AG09309 (cell line): ENCODE results near the gene DNAH3.

Experiments used
- DNase-seq: peaks from one replicate; pipeline ENCODE4 v3.0.0-alpha.2; 2010; ENCODE audit warnings: low read depth
- H3K4me3 ChIP-seq: 2 replicates; pipeline ENCODE4 v1.5.1; 2011; ENCODE audit warnings: mild to moderate bottlenecking, low read depth, low read length, moderate library complexity; ENCODE audit not compliant: control insufficient read depth
- TF ChIP-seq, protein P1 (sequence below): IDR thresholded peaks from 2 replicates; pipeline ENCODE4 v1.5.1; 2011; ENCODE audit warnings: mild to moderate bottlenecking, low read depth, low read length, inconsistent platforms; ENCODE audit not compliant: insufficient read depth, control insufficient read depth; ENCODE audit errors: missing control alignments

Gene DNAH3

DNA sequence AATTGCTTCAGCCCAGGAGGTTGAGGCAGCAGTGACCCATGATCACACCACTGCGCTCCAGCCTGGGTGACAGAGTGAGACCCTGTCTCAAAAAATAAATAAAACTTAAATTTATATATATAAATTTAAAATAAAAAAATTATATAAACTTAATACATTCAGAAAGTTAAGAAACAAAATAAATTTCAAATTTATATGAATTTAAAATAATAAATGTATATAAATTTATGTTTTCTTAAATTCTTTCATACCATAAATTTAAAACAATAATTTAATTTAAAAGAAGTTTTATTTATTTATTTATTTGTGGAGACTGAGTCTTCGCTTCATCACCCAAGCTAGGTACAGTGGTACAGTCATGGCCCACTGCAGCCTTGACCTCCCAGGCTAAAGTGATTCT lies 229.8 kb downstream of the DNAH3 start:
- no peak overlapping the region for H3K4me3 ChIP-seq
- no peak for DNase-seq
- TF ChIP-seq, protein P1, sequence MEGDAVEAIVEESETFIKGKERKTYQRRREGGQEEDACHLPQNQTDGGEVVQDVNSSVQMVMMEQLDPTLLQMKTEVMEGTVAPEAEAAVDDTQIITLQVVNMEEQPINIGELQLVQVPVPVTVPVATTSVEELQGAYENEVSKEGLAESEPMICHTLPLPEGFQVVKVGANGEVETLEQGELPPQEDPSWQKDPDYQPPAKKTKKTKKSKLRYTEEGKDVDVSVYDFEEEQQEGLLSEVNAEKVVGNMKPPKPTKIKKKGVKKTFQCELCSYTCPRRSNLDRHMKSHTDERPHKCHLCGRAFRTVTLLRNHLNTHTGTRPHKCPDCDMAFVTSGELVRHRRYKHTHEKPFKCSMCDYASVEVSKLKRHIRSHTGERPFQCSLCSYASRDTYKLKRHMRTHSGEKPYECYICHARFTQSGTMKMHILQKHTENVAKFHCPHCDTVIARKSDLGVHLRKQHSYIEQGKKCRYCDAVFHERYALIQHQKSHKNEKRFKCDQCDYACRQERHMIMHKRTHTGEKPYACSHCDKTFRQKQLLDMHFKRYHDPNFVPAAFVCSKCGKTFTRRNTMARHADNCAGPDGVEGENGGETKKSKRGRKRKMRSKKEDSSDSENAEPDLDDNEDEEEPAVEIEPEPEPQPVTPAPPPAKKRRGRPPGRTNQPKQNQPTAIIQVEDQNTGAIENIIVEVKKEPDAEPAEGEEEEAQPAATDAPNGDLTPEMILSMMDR = no peak

DNA sequence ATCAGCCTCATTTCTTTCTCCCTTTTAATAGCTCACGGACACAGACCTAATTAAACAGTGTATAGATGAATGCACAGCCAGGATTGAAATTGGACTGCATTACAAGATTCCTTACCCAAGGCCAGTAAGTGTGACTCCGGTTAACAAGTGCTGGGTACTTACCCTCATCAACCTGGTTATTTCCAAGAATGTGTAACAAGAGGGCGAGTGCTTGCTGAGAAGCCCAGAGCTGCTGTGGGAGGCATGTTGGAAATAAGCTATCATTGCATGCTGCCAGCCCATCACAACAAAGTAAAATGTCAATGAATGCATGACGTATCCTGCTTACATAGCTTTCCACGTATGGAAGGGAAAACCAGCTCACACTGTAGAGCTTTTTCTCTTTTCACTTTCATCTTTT lies 230.6 kb downstream of the DNAH3 start:
- DNase-seq = no peak
- TF ChIP-seq, protein P1 = no peak
- H3K4me3 ChIP-seq = no peak overlapping the region

DNA sequence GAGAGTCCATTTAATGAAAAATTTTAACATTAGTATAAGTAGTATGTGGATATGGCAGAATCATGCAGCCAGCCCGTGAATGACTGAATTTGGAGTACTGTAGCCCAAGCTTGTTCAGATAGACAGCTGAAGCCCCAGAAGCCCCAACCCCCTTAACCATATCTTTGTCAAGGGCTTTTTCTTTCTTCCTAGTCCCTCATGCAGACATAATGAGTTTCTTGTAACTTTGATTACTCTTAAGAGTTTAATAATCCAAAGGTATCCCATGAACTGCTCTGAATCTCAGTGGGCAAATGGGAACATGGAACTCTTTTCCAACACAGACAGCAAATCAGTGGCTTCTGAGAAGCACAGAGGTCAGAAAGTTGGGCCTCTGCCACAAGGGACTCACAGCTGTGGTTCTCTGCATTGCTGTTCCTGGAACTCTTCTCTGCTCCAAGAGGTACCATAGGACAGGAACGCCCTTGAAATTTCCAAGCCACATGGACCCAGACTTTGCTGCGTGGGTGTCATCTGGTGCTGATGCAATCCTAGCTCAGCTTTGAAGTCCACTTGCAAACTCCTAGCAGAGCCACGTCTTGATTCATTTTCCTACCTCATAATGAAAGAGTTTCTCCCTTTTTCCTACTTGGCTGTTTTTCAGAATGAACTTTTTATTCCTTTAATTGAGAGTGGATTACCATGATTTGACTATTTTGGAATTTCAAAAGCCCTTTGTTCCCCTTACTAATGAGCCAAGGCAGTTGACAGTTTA lies 232.0 kb downstream of the DNAH3 start:
- no peak overlapping the region for H3K4me3 ChIP-seq
- TF ChIP-seq, protein P1 = no peak
- DNase-seq = no peak

DNA sequence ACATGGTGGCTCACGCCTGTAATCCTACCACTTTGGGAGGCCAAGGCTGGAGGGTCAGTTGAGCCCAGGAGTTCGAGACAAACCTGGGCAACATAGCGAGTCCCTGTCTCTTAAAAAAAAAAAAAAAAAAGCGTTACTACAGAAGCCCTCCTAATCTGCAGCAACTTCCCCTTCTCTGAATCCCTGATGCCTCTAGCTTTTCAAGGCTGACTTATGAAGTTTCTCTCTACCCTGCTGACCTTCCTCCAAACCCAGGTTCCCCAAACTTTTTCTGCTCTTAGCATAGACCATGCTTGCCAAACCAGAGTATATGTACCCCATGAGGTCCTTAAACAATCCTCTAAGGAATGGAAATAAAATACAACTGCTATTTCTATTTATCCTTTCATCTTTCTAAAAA lies 233.7 kb downstream of the DNAH3 start:
- TF ChIP-seq, protein P1 = no peak
- H3K4me3 ChIP-seq = no peak overlapping the region
- DNase-seq = no peak

DNA sequence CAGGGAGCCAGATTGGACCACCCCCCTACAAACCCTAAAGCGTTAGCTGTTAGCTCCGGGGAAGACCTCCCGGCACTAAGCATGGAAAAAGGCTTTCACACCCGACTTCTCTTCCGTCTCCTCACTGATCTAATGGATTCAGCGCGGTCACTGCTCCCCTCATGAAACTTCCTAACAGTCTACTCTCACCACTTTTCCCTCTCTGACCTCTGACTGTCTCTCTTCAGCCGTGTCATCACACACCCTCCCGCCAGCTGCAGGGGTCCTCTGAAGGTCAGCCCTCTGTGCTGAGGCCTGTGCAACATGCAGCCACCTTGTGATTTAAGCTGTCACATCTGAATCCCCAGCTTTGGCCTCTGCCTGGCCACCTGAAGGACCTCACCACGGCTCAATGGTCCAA lies 234.4 kb downstream of the DNAH3 start:
- no peak overlapping the region for H3K4me3 ChIP-seq
- TF ChIP-seq, protein P1 = no peak
- DNase-seq = no peak

DNA sequence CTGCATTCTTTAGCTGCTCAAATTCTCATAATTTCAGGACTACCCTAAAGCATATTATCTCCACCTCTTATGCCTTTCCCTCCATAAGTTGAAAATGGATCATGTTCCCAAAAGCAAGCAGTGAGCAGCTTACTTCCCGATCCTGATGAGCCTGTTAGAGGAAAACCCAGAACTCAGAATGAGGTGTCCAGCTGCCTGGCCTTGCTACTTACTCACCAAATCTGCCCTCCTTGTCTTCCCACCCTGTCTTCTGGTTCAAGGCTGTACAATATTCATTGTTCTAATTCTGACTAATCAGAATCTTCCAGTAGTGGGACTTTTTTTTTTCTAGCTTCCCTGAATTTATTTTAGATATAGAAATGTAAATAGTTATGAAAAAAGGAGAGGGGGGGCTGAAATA lies 239.3 kb downstream of the DNAH3 start:
- H3K4me3 ChIP-seq = no peak overlapping the region
- TF ChIP-seq, protein P1 = no peak
- DNase-seq = no peak
